Spleen (tissue), 7 donors: ENCODE measurements around the gene YES1.

Experiments
- CTCF ChIP-seq, 11 experiments: fragments of 200-600 bp in 7 of 11; fragments of 450-650 bp in 4 of 11; sonication (generic) in 4 of 11; IDR thresholded peaks in 8 of 11; conservative IDR thresholded peaks in 3 of 11; 1 replicate in 7 of 11; 2 replicates in 4 of 11; pipeline versions ENCODE4 v1.4.0 to v1.8.0; 2016 to 2021; ENCODE audit warnings: antibody characterized with exemption in 11 of 11, inconsistent platforms in 4 of 11, mild to moderate bottlenecking in 1 of 11
- POLR2A ChIP-seq, 3 donors: fragments of 450-650 bp; IDR thresholded peaks; one replicate each; pipeline ENCODE4 v1.5.1; 2017; ENCODE audit warnings: antibody characterized with exemption in 3 of 3, mild to moderate bottlenecking in 1 of 3
- POLR2AphosphoS5 ChIP-seq, 3 donors: sonication (generic); formaldehyde crosslinking; IDR thresholded peaks; one replicate each; pipeline ENCODE4 v1.5.1; 2017; ENCODE audit warnings: antibody characterized with exemption in 3 of 3
- donor health status: DM: no; HTN: no; CAD: no; lungs with moderate emphysema.
- donor health status: DM: no; HTN: no; CAD: no.
- donor health status: DM: no; HTN: no; CAD: no.

DNA sequence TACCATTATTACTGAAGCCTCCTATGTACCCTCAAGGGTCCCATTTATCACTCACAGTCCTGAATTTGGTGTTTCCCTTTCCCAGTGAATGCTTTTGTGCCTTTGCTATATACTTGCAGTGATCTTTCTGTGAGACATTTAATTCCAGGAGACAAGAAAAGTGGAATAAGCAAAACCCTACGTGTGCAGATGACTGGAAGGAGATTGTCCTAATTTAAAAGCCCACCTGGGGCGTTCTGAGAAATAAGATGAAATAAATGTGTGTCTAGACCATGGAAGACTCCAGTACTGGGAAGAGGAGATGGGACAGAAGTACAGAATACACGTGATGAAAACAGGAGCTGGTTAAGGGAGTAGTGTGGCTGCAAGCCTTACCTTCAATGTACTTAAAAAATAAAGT is 135.3 kb downstream of the YES1 start:
- TF ChIP-seq CTCF (IDR thresholded peaks at IDR 0.05 in 8 of 11, conservative IDR thresholded peaks at IDR 0.05 in 3 of 11), result no peak
- TF ChIP-seq POLR2AphosphoS5 (IDR thresholded peaks at IDR 0.05), result no peak
- no peak for TF ChIP-seq POLR2A (IDR thresholded peaks at IDR 0.05)
